Transverse colon (tissue), 4 donors: ENCODE data around the gene SCYGR1. TPM values are rescaled to one million over a fixed set of nuclear protein-coding genes. Genes with fewer than 3 reads are reported as not detected.

Experiments
- DNase-seq: peaks from one replicate; pipeline ENCODE4 v3.0.0-alpha.2; 2019
- H3K27ac ChIP-seq, 4 donors: fragments of 200-600 bp; sonication (generic); 2 replicates each; pipeline ENCODE4 v1.5.1; 2016 to 2018; ENCODE audit warnings: inconsistent platforms in 4 of 4
- H3K27me3 ChIP-seq: fragments of 200-600 bp; sonication (generic); 2 replicates; pipeline ENCODE4 v1.5.1; 2017; ENCODE audit warnings: inconsistent platforms
- H3K36me3 ChIP-seq, 4 donors: fragments of 200-600 bp; sonication (generic); 2 replicates each; pipeline ENCODE4 v1.5.1; 2017 to 2019; ENCODE audit warnings: inconsistent platforms in 4 of 4
- H3K4me1 ChIP-seq, 4 donors: fragments of 200-600 bp; sonication (generic); 2 replicates each; pipeline ENCODE4 v1.5.1; 2017 to 2020; ENCODE audit warnings: inconsistent platforms in 4 of 4
- H3K4me3 ChIP-seq, 4 donors: fragments of 200-600 bp; sonication (generic); 1 replicate in 1 of 4; 2 replicates in 3 of 4; pipeline versions ENCODE4 v1.5.1 to v1.6.1; 2017 to 2019; ENCODE audit warnings: inconsistent platforms in 4 of 4
- H3K9me3 ChIP-seq, 2 donors: fragments of 200-600 bp; sonication (generic); 2 replicates each; pipeline ENCODE4 v1.5.1; 2017 to 2019; ENCODE audit warnings: inconsistent platforms in 2 of 2
- EP300 ChIP-seq: sonication (generic); formaldehyde crosslinking; IDR thresholded peaks from one replicate; pipeline ENCODE4 v1.6.1; 2017; ENCODE audit warnings: antibody characterized with exemption, low read depth
- POLR2A ChIP-seq: fragments of 450-650 bp; IDR thresholded peaks from one replicate; pipeline ENCODE4 v1.6.1; 2016; ENCODE audit warnings: antibody characterized with exemption, mild to moderate bottlenecking, moderate library complexity
- POLR2AphosphoS5 ChIP-seq, 3 donors: sonication (generic); formaldehyde crosslinking; IDR thresholded peaks; one replicate each; pipeline ENCODE4 v1.6.1; 2016; ENCODE audit warnings: antibody characterized with exemption in 3 of 3
- WGBS, 2 donors: methylation state at CpG; one replicate each; pipeline ENCODE4 v1.1.5; 2018; ENCODE audit warnings: low coverage in 1 of 2; 5-methylcytosine and 5-hydroxymethylcytosine counted together
- in situ Hi-C, 4 donors: fragments of 200-750 bp; cut with MboI; loops; one replicate each; pipeline versions ENCODE4 v1.15.0 to v1.15.1; 2017; ENCODE audit warnings: low sequenced_read_pairs in 3 of 4, low pct_ligation_motif_present in 1 of 4, low pct_unique_long_range_greater_than_20kb in 1 of 4
- intact Hi-C: fragments of 100-400 bp; cut with DNase I; formaldehyde crosslinking; loops from one replicate; pipeline ENCODE4 v1.15.1; 2023; ENCODE audit warnings: low total_unique reads
- total RNA-seq, 4 donors: library from RNA; depleted of rRNA; stranded (reverse); fragments of >200 nt; gene quantifications; one replicate each; pipeline ENCODE4 v1.1.0, GENCODE V29; 2016
- TF ChIP-seq, protein P1 (sequence below), 5 experiments: fragments of 200-600 bp in 3 of 5; fragments of 450-650 bp in 2 of 5; sonication (generic) in 3 of 5; IDR thresholded peaks; 1 replicate in 2 of 5; 2 replicates in 3 of 5; pipeline ENCODE4 v1.5.1; 2016 to 2017; ENCODE audit warnings: antibody characterized with exemption in 5 of 5, inconsistent platforms in 3 of 5, mild to moderate bottlenecking in 2 of 5, moderate library complexity in 1 of 5

Gene SCYGR1
- total RNA-seq, 4 donors from 2014 or later = not detected

DNA sequence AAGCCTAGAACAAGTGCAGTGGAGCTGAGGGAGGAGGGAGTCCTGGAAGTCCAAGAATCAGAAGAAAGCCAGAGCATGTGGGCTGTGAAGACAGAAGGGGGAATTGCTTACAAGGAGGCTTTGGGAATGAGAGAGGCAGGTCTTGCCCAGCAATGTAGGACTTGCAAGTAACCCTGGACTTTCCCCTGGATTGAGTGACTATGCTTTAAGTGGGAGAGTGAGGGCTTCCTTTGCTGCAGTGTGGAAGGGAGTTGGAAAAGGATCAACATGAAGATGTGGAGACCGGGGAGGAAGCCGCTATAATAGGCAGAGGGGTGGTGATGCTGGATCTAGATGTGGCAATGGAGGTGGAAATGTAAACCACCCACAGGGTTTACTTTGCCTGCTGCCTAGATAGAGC is 13.8 kb upstream of the SCYGR1 start:
- Histone ChIP-seq H3K4me3 (no peak overlapping the region), H3K27me3 (no peaks in the 10 kb centered on the region), H3K27ac (no peak overlapping the region), H3K4me1 (peaks cover 0 to 23% (median 14%) of the 10 kb centered on the region in 4 donors), H3K9me3 (no peaks in the 10 kb centered on the region), H3K36me3 (no peaks in the 10 kb centered on the region)
- intact Hi-C loops (loop anchor here (10.0 kb wide), 1 partner anchor 363 kb away; no protein-coding TSS in a partner anchor), in situ Hi-C loops (loop anchor here in 2 of 4 donors (10.0 to 25.0 kb wide), 2 partner anchors 361 to 363 kb away; no protein-coding TSS in a partner anchor)
- TF ChIP-seq POLR2AphosphoS5 (IDR thresholded peaks at IDR 0.05) (no peak), POLR2A (no peak), EP300 (no peak)
- TF ChIP-seq, protein P1, sequence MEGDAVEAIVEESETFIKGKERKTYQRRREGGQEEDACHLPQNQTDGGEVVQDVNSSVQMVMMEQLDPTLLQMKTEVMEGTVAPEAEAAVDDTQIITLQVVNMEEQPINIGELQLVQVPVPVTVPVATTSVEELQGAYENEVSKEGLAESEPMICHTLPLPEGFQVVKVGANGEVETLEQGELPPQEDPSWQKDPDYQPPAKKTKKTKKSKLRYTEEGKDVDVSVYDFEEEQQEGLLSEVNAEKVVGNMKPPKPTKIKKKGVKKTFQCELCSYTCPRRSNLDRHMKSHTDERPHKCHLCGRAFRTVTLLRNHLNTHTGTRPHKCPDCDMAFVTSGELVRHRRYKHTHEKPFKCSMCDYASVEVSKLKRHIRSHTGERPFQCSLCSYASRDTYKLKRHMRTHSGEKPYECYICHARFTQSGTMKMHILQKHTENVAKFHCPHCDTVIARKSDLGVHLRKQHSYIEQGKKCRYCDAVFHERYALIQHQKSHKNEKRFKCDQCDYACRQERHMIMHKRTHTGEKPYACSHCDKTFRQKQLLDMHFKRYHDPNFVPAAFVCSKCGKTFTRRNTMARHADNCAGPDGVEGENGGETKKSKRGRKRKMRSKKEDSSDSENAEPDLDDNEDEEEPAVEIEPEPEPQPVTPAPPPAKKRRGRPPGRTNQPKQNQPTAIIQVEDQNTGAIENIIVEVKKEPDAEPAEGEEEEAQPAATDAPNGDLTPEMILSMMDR (IDR thresholded peaks at IDR 0.05) = no peak
- DNase-seq = no peak
- 48 to 68% methylated on average over 2 of the region's 2 CpGs for WGBS, 2 donors

DNA sequence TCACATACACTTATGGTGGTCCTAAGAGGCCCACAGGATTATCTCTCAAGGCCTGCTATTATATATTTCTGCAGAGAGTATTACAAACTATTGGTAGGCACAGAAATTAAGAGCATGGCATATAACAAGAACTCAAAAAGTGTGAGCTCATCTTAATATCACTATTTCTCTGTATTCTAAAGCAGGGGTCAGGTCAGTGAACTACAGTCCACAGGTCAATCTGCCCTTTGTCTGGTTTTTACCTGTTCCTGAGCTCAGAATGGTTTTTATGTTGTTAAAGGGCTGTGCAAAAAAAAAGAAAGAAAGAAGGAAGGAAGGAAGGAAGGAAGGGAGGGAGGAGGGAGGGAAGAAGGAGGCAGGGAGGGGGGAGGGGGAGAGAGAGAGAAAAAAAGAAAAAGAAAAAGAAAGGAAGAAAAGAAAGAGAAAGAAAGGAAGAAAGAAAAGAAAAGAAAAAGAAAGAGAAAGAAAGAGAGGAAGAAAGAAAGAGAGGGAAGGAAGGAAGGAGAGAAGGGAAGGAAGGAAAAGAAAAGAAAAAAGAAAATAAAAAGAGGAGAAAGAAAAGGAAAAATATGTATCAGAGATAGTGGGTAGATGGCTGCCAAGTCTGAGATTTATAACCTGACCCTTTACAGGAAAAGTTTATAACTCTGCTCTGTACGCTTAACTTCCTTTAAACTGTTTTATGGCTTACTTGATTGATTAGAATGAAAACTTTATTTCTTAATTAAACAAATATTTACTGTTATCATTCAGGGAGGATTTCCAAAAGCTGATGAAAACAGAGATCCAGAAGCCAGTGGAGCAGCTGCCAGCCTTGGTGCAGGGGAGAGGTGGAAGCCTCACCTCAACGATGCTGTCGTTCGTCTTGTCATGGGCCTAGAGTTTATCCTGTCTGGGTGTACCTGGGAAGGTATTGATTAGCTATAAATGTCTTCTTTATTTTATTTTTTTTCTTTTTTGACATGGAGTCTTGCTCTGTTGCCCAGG is 11.2 kb upstream of the SCYGR1 start:
- in situ Hi-C loops = no loop called here
- Histone ChIP-seq H3K36me3 (no peaks in the 10 kb centered on the region), H3K27me3 (no peaks in the 10 kb centered on the region), H3K4me1 (peaks cover 0 to 12% (median 3%) of the 10 kb centered on the region in 4 donors), H3K27ac (no peak overlapping the region), H3K9me3 (no peaks in the 10 kb centered on the region), H3K4me3 (no peak overlapping the region)
- DNase-seq = no peak
- TF ChIP-seq POLR2AphosphoS5 (IDR thresholded peaks at IDR 0.05) (no peak), POLR2A (no peak), EP300 (no peak)
- TF ChIP-seq, protein P1 (IDR thresholded peaks at IDR 0.05) = no peak
- intact Hi-C loops = no loop called here
- WGBS, 2 donors = 26 to 38% methylated on average over 4 of the region's 4 CpGs

DNA sequence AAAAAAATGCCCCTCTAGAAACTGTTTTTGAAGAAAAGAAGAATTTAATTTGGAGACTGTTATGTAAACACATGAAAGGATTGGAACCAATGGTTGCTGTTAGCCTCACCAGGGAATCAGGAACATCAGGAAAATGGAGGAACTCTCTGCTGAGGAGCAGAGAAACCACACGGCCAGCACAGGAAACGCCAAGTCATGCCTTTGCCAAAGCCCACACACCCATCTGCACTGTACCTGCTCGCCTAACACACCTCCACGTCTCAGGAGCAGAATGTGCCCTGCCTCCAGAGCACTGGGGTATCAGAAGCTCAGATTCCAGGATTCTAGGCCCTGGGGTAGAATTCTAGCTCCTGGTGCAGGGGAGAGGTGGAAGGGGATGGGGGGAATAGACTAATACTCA is 9.8 kb upstream of the SCYGR1 start:
- intact Hi-C loops = no loop called here
- Histone ChIP-seq H3K4me1 (peaks cover 0 to 12% (median 3%) of the 10 kb centered on the region in 4 donors), H3K27me3 (no peaks in the 10 kb centered on the region), H3K27ac (no peak overlapping the region), H3K36me3 (no peaks in the 10 kb centered on the region), H3K4me3 (no peak overlapping the region), H3K9me3 (no peaks in the 10 kb centered on the region)
- TF ChIP-seq, protein P1 (IDR thresholded peaks at IDR 0.05) = no peak
- TF ChIP-seq POLR2A (no peak), POLR2AphosphoS5 (IDR thresholded peaks at IDR 0.05) (no peak), EP300 (no peak)
- in situ Hi-C loops = no loop called here
- no peak for DNase-seq
- WGBS, 2 donors = 59 to 81% methylated on average over 2 to 4 of the region's 4 CpGs

DNA sequence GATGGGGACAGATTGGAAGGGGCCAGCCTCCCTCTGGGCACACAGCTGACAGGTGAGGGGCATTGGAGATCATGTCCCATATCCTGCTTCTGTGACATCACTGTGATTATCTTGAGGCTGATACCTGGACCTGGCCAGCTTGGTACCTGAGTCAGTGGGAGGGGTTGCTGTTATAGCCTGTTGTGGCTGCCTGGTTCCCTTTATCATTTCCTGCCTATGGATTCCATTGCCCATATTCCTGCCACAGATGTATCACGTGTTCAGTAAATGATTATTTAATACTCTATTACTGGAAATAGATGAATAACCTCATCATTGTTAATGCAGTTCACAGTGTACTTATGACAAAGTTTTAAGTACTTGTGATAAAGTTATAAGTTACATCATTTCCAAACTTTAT is 7.8 kb upstream of the SCYGR1 start:
- Histone ChIP-seq H3K36me3 (no peaks in the 10 kb centered on the region), H3K9me3 (no peaks in the 10 kb centered on the region), H3K4me1 (peaks cover 0 to 12% (median 3%) of the 10 kb centered on the region in 4 donors), H3K27me3 (no peaks in the 10 kb centered on the region), H3K4me3 (no peak overlapping the region), H3K27ac (no peak overlapping the region)
- WGBS, 2 donors = 73 to 77% methylated on average over 1 of the region's 1 CpG
- DNase-seq = no peak
- in situ Hi-C loops = no loop called here
- TF ChIP-seq, protein P1 (IDR thresholded peaks at IDR 0.05) = no peak
- TF ChIP-seq EP300 (no peak), POLR2AphosphoS5 (IDR thresholded peaks at IDR 0.05) (no peak), POLR2A (no peak)
- intact Hi-C loops = no loop called here
